ENCODE results near the gene RASGRP2. TPM values are rescaled to one million over a fixed set of nuclear protein-coding genes. Genes with fewer than 3 reads are reported as not detected.
A peak's percentile ranks its signal among the peaks of the same experiment; 100 is the strongest.

RASGRP2 gene
- total and polyA plus RNA-seq, 10 donors, result 148 to 283 (median 213) TPM

DNA sequence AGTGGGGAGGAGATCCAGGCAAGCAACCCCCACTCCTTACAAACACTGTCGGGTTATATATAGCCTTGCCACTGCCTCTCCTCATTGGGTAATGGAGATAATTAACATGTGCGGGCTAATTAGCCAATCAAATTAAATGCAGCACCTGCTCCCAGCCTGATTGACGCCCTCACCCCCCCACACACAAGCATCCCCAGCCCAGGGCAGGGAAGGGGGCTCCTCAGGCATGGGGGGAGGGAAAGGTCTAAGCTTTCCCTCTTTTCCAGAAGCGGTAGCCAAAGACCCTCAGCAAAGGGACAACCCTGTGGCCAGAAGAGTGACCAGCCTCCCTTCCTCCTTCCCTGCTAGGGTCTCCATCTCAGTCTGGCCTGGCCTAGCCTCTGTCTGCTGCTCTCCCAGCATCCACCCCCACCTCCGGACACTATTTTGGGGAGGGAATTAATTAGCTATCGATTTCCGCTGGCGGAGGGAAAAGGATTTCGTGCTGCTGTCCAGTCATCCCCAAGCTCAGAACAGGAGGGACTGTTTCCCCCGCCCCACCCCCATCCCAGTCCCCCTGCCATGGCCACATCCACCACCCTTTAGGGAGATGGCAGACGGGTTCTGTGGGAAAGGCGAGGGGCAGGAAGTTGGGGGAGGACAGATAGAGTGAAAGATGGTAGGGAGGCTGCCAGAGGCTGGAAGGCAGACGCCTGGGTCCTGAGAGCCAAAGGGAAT is 28.0 kb downstream of the RASGRP2 start:
- no peaks in the 10 kb centered on the region for H3K9me3 ChIP-seq
- no peak for DNase-seq
- TF ChIP-seq, protein P1, sequence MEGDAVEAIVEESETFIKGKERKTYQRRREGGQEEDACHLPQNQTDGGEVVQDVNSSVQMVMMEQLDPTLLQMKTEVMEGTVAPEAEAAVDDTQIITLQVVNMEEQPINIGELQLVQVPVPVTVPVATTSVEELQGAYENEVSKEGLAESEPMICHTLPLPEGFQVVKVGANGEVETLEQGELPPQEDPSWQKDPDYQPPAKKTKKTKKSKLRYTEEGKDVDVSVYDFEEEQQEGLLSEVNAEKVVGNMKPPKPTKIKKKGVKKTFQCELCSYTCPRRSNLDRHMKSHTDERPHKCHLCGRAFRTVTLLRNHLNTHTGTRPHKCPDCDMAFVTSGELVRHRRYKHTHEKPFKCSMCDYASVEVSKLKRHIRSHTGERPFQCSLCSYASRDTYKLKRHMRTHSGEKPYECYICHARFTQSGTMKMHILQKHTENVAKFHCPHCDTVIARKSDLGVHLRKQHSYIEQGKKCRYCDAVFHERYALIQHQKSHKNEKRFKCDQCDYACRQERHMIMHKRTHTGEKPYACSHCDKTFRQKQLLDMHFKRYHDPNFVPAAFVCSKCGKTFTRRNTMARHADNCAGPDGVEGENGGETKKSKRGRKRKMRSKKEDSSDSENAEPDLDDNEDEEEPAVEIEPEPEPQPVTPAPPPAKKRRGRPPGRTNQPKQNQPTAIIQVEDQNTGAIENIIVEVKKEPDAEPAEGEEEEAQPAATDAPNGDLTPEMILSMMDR (IDR thresholded peaks at IDR 0.05 in 8 of 11, conservative IDR thresholded peaks at IDR 0.05 in 3 of 11), result no peak
- TF ChIP-seq POLR2A (IDR thresholded peaks at IDR 0.05), result no peak
- TF ChIP-seq POLR2AphosphoS5 (IDR thresholded peaks at IDR 0.05), result no peak
- H3K27me3 ChIP-seq (replicated peaks in 1 of 7), result peaks cover 4 to 98% (median 74%) of the 10 kb centered on the region in 7 donors
- no peaks in the 10 kb centered on the region for H3K36me3 ChIP-seq
- intact Hi-C loops (cut with DNase I; ENCODE audit: low total_unique reads), result no loop called here
- H3K4me1 ChIP-seq, result peaks cover 3 to 36% (median 22%) of the 10 kb centered on the region in 6 donors
- H3K27ac ChIP-seq, result no peak overlapping the region
- 48 to 55% (median 51%) methylated on average over 13 of the region's 13 CpGs for WGBS, 5 donors
- no peak overlapping the region for H3K4me3 ChIP-seq

DNA sequence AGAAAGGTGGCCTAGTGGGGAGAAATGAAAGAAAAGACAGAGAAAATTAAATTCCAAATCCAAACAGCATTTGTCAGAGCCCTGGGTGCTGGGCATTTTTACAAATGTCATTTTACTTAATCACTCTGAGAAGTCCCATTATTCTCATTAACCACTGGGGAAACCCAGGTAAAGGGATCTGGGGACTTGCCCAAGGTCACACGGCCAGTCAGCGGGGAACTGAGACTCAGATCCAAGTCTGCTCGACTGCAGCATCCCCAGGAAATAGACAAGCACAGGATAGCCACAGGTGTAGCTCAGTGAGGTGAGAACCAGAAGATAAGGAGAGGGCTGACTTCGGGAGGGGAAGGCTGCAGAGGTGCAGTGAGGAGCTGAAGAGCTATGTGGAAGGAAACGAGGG is 28.8 kb downstream of the RASGRP2 start:
- no peak for DNase-seq
- peaks cover 4 to 98% (median 80%) of the 10 kb centered on the region in 7 donors for H3K27me3 ChIP-seq (replicated peaks in 1 of 7)
- 33 to 62% (median 50%) methylated on average over 5 of the region's 5 CpGs for WGBS, 5 donors

DNA sequence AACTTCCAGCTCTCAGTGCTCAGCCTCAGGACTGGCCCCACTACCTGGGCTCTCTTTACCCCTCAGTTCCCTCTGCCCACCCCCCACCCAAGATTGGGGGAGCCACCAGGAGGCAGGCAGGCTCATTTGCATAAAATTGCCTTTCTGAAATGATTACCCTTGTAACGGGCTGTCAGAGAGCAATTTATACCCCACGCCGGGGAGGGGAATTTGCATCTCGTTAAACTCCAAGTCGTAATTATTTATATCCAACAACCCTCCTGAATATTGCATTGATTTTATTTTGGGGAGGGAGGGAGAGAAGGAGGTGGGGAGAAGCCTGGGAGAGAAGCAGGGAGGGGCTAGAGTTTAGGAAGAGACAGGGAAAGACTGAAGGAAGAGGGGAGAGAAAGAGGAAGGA is 29.3 kb downstream of the RASGRP2 start:
- DNase-seq, result no peak
- H3K9me3 ChIP-seq, result no peaks in the 10 kb centered on the region
- no peak overlapping the region for H3K4me3 ChIP-seq
- no peak overlapping the region for H3K27ac ChIP-seq
- TF ChIP-seq, protein P1 (IDR thresholded peaks at IDR 0.05 in 8 of 11, conservative IDR thresholded peaks at IDR 0.05 in 3 of 11), result no peak
- TF ChIP-seq POLR2A (IDR thresholded peaks at IDR 0.05) (no peak), POLR2AphosphoS5 (IDR thresholded peaks at IDR 0.05) (no peak)
- peaks cover 4 to 98% (median 81%) of the 10 kb centered on the region in 7 donors for H3K27me3 ChIP-seq (replicated peaks in 1 of 7)
- intact Hi-C loops (cut with DNase I; ENCODE audit: low total_unique reads), result no loop called here
- WGBS, 5 donors, result 51 to 67% (median 57%) methylated on average over 5 of the region's 5 CpGs
- H3K36me3 ChIP-seq, result no peaks in the 10 kb centered on the region
- peaks cover 3 to 37% (median 22%) of the 10 kb centered on the region in 6 donors for H3K4me1 ChIP-seq

More for the DNA sequence above, 28.8 kb downstream of the RASGRP2 start:
- no peak for TF ChIP-seq POLR2A (IDR thresholded peaks at IDR 0.05)
- no peak for TF ChIP-seq POLR2AphosphoS5 (IDR thresholded peaks at IDR 0.05)
- peaks cover 3 to 37% (median 22%) of the 10 kb centered on the region in 6 donors for H3K4me1 ChIP-seq
- H3K27ac ChIP-seq, result no peak overlapping the region
- H3K4me3 ChIP-seq, result no peak overlapping the region
- intact Hi-C loops (cut with DNase I; ENCODE audit: low total_unique reads), result no loop called here
- H3K36me3 ChIP-seq, result no peaks in the 10 kb centered on the region
- no peaks in the 10 kb centered on the region for H3K9me3 ChIP-seq

DNA sequence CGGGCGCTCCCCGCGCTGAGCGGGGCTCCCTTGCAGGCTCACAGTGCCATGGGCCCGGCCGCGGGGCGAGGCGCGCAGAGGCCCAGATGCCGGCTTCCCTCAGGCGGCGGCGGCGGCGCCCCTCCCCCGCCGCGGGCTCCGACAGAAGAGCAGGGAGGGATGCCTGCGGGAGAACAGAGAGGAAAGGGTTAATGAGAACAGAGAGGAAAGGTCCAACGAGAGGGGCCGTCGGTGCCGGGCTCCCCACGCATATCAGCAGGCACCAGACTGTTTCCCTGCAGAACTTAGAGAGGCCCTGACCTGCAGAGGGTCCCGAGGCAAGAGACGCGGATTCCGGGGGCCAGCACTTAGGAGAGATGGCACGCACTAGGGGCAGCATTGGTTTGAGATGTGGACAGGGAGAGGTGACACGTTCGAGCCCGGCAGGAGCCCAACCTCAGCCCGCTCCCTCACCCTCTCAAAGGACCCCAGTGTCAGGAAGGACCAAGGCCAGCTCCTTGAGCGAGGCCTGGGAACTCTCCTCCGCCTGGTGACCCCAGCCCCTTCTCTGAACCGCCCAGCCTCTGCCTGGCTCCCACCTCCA is 30.1 kb downstream of the RASGRP2 start:
- H3K9me3 ChIP-seq, result no peaks in the 10 kb centered on the region
- no peak for DNase-seq
- H3K27me3 ChIP-seq (replicated peaks in 1 of 7), result peaks cover 4 to 100% (median 86%) of the 10 kb centered on the region in 7 donors
- WGBS, 5 donors, result 8 to 13% (median 11%) methylated on average over 34 to 39 of the region's 39 CpGs
- H3K27ac ChIP-seq, result no peak overlapping the region
- peak overlapping the region in 2 of 8 donors; percentile 24 to 61 for H3K4me3 ChIP-seq
- intact Hi-C loops (cut with DNase I; ENCODE audit: low total_unique reads), result no loop called here
- no peaks in the 10 kb centered on the region for H3K36me3 ChIP-seq
- H3K4me1 ChIP-seq, result peaks cover 3 to 37% (median 22%) of the 10 kb centered on the region in 6 donors
- TF ChIP-seq, protein P1 (IDR thresholded peaks at IDR 0.05 in 8 of 11, conservative IDR thresholded peaks at IDR 0.05 in 3 of 11), result no peak
- no peak for TF ChIP-seq POLR2A (IDR thresholded peaks at IDR 0.05)
- no peak for TF ChIP-seq POLR2AphosphoS5 (IDR thresholded peaks at IDR 0.05)

All from spleen (tissue), 11 donors.